Neutrophil (primary cell): ENCODE measurements around the gene DCBLD1.

Source experiments
- H3K27ac ChIP-seq: fragments of 200-600 bp; sonication (generic); 2 replicates; pipeline ENCODE4 v1.5.1; 2016; ENCODE audit warnings: mild to moderate bottlenecking, moderate library complexity
- H3K27me3 ChIP-seq: fragments of 200-600 bp; sonication (generic); 2 replicates; pipeline ENCODE4 v1.6.0; 2016; ENCODE audit warnings: mild to moderate bottlenecking
- H3K36me3 ChIP-seq: fragments of 200-600 bp; sonication (generic); 2 replicates; pipeline ENCODE4 v1.5.1; 2017
- H3K4me1 ChIP-seq, 2 experiments: fragments of 200-600 bp in 1 of 2; sonication (generic) in 1 of 2; 1 replicate in 1 of 2; 2 replicates in 1 of 2; pipeline versions ENCODE4 v1.5.1 to v1.6.1; 2013 to 2016; ENCODE audit warnings: low read depth in 1 of 2, low read length in 1 of 2, mild to moderate bottlenecking in 1 of 2, moderate library complexity in 1 of 2; ENCODE audit not compliant: control insufficient read depth in 1 of 2, insufficient read depth in 1 of 2
- H3K4me3 ChIP-seq, 2 experiments: fragments of 200-600 bp in 1 of 2; sonication (generic) in 1 of 2; 1 replicate in 1 of 2; 2 replicates in 1 of 2; pipeline ENCODE4 v1.5.1; 2013 to 2016; ENCODE audit warnings: low read depth in 1 of 2, low read length in 1 of 2, mild to moderate bottlenecking in 1 of 2, moderate library complexity in 1 of 2
- H3K9me3 ChIP-seq: fragments of 200-600 bp; sonication (generic); 2 replicates; pipeline ENCODE4 v1.5.1; 2016
- TF ChIP-seq, protein P1 (sequence below): fragments of 200-600 bp; sonication (generic); IDR thresholded peaks from 2 replicates; pipeline ENCODE4 v1.5.1; 2016; ENCODE audit warnings: antibody characterized with exemption

The DCBLD1 gene

DNA sequence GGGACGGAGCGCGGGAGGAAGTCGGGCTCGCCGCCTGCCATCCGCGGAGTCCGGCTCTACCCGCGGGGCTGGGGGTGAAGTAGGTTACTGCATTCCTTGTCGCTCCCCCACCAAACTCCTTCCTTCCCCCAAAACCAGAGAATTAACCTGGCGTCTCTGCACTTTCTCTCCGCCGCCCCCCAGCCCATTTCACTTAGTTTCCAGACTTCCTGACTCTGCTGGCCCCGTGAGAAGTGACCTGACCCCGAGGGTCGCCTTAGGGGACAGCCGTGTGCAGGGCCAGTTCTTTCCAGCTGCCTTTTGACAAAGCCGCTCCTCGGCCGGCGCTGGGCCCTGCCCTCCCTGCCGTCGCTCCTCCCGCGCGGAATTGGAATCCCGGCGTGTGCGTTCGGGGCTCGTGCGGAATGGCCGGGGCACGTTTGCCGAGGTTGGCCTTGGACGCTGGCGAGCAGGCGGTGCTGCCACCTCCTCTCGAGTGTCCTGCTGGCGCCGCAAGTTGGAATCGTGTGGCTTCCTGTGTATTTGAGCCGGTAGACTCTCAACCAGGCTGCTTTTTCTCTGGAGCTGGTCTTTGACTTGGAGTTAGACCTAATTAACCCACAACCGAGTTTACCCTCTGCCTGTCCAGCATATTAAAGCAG, 650 bp downstream of the DCBLD1 start:
- Histone ChIP-seq H3K36me3 (no peaks in the 10 kb centered on the region), H3K9me3 (no peaks in the 10 kb centered on the region), H3K27me3 (peaks cover 96% of the 10 kb centered on the region), H3K4me3 (peak overlapping the region; percentile 54 to 61), H3K27ac (no peak overlapping the region), H3K4me1 (peaks cover 14 to 15% of the 10 kb centered on the region in 2 experiments)
- TF ChIP-seq, protein P1, sequence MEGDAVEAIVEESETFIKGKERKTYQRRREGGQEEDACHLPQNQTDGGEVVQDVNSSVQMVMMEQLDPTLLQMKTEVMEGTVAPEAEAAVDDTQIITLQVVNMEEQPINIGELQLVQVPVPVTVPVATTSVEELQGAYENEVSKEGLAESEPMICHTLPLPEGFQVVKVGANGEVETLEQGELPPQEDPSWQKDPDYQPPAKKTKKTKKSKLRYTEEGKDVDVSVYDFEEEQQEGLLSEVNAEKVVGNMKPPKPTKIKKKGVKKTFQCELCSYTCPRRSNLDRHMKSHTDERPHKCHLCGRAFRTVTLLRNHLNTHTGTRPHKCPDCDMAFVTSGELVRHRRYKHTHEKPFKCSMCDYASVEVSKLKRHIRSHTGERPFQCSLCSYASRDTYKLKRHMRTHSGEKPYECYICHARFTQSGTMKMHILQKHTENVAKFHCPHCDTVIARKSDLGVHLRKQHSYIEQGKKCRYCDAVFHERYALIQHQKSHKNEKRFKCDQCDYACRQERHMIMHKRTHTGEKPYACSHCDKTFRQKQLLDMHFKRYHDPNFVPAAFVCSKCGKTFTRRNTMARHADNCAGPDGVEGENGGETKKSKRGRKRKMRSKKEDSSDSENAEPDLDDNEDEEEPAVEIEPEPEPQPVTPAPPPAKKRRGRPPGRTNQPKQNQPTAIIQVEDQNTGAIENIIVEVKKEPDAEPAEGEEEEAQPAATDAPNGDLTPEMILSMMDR = no peak

DNA sequence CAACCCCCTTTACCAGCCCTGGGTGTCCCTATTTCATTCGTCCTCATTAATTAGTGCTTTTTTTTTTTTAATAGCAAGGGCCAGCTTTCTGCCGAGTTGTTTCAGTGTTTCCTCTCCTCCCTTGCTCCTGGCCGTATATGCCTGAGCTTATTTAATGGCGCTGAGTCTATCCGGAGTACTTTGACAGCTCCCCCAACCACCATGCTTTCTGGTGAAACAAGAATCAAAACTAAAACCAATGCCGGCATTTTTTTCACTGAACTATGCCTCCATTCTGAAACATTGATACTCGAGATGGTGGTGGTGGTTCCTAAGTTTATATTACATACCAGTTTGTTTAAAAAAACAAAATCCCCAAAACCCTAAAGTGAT, 1.2 kb downstream of the DCBLD1 start:
- Histone ChIP-seq H3K4me1 (peaks cover 14 to 15% of the 10 kb centered on the region in 2 experiments), H3K27me3 (peaks cover 96% of the 10 kb centered on the region), H3K27ac (no peak overlapping the region), H3K36me3 (no peaks in the 10 kb centered on the region), H3K9me3 (no peaks in the 10 kb centered on the region), H3K4me3 (peak overlapping the region; percentile 54 to 61)
- TF ChIP-seq, protein P1 = no peak

DNA sequence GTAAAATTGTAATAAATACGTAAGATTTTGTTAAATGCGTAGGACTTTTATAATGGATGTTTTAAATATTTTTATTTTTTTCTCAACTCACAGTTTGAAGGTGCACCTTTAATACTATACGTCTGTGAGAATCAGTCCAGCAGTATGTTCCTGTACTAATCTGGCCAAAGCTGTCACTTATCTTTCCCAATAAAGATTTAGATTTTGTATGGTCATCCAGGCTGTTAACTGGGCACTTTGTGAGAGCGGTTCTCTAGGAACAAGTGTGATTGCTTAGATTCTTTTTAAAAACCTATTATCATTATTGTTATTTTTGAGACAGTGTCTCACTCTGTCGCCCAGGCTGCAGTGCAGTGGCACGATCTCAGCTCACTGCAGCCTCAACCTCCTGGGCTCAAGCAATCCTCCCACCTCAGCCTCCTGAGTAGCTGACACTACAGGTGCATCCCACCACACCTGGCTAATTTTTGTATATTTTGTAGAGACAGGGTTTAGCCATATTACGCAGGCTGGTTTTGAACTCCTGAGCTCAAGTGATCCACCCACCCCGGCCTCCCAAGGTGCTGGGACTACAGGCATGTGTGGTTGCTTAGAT, 1.7 kb downstream of the DCBLD1 start:
- H3K9me3 ChIP-seq = no peaks in the 10 kb centered on the region
- H3K4me3 ChIP-seq = peak overlapping the region in 1 of 2 experiments; percentile 61
- no peak overlapping the region for H3K27ac ChIP-seq
- peaks cover 14 to 15% of the 10 kb centered on the region in 2 experiments for H3K4me1 ChIP-seq
- H3K36me3 ChIP-seq = no peaks in the 10 kb centered on the region
- TF ChIP-seq, protein P1 = no peak
- H3K27me3 ChIP-seq = peaks cover 91% of the 10 kb centered on the region

DNA sequence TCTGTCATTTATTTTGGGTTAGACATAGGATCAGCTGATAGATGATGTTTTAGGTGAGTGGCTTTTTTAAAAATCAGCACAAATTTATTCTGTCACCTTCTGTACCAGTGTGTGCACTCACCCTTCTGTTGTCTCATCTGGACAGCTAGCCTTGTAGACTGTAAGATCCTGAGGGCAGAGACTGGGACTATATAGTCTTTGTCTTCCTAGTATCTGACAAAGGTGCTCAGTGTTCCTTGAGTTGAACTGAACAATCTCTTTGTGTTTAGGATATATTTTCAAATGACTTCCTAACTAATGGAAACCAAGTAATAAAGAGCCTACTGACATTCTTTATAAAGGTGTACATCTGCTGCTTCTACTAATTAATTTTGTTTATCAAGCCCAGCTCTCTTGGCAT, 3.0 kb downstream of the DCBLD1 start:
- Histone ChIP-seq H3K4me1 (peaks cover 14 to 15% of the 10 kb centered on the region in 2 experiments), H3K9me3 (no peaks in the 10 kb centered on the region), H3K27me3 (peaks cover 78% of the 10 kb centered on the region), H3K4me3 (no peak overlapping the region), H3K36me3 (no peaks in the 10 kb centered on the region), H3K27ac (no peak overlapping the region)
- TF ChIP-seq, protein P1 = no peak

DNA sequence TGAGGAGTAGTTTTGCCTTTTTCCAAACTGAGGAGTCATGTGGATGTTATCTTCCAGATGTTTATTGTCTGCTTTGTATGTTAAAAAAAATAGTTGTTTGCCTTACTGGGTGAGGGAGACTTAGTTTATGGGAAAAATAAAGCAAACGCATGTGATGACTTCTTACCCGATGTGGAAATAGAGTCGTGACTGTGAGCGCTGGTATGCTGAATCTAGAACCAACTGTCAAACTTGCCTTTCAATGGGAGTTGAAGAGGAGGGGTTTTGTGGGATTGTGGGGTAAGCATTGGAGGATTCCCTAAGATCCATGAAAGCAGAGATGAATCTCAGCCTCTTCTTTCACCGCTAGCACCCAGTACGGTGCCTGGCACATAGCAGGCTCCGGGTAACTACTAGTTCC, 5.3 kb downstream of the DCBLD1 start:
- Histone ChIP-seq H3K27ac (no peak overlapping the region), H3K27me3 (peaks cover 54% of the 10 kb centered on the region), H3K4me1 (peaks cover 9 to 10% of the 10 kb centered on the region in 2 experiments), H3K36me3 (no peaks in the 10 kb centered on the region), H3K4me3 (no peak overlapping the region), H3K9me3 (no peaks in the 10 kb centered on the region)
- TF ChIP-seq, protein P1 = no peak
